Gastroesophageal sphincter (tissue), 4 donors: ENCODE results near the gene BABAM2. TPM values are rescaled to one million over a fixed set of nuclear protein-coding genes. Genes with fewer than 3 reads are reported as not detected.
"Not testable (repeated sequence)": the region's sequence is repeated elsewhere in the genome, so short reads cannot be mapped to it uniquely, and the experiment has no call there.

Experiments used
- ATAC-seq: fragments of 150-250 bp; one replicate; pipeline ENCODE4 v1.9.1; 2016; ENCODE audit warnings: mild to moderate bottlenecking, moderate library complexity
- H3K27ac ChIP-seq, 4 donors: fragments of 200-600 bp; sonication (generic) in 3 of 4; 1 replicate in 3 of 4; 2 replicates in 1 of 4; pipeline ENCODE4 v1.5.1; 2016 to 2019
- H3K27me3 ChIP-seq: fragments of 200-600 bp; sonication (generic); one replicate; pipeline ENCODE4 v1.5.1; 2019
- H3K36me3 ChIP-seq, 2 donors: fragments of 200-600 bp; sonication (generic); one replicate each; pipeline ENCODE4 v1.5.1; 2019; ENCODE audit warnings: control low read depth in 1 of 2
- H3K4me1 ChIP-seq, 3 donors: fragments of 200-600 bp; sonication (generic); 1 replicate in 2 of 3; 2 replicates in 1 of 3; pipeline ENCODE4 v1.5.1; 2016 to 2019; ENCODE audit warnings: control low read depth in 2 of 3
- H3K4me3 ChIP-seq, 2 donors: fragments of 200-600 bp; sonication (generic); one replicate each; pipeline ENCODE4 v1.5.1; 2019; ENCODE audit warnings: mild to moderate bottlenecking in 1 of 2, moderate library complexity in 1 of 2
- H3K9me3 ChIP-seq, 3 donors: fragments of 200-600 bp; sonication (generic); one replicate each; pipeline ENCODE4 v1.5.1; 2017 to 2019; ENCODE audit warnings: control low read depth in 2 of 3
- CTCF ChIP-seq, 4 experiments: fragments of 200-600 bp in 2 of 4; fragments of 450-650 bp in 2 of 4; sonication (generic) in 1 of 4; IDR thresholded peaks; one replicate each; pipeline ENCODE4 v1.5.1; 2017 to 2019; ENCODE audit warnings: antibody characterized with exemption in 4 of 4, mild to moderate bottlenecking in 2 of 4, moderate library complexity in 2 of 4
- EP300 ChIP-seq: sonication (generic); formaldehyde crosslinking; IDR thresholded peaks from one replicate; pipeline ENCODE4 v1.6.1; 2017; ENCODE audit warnings: antibody characterized with exemption, mild to moderate bottlenecking
- POLR2A ChIP-seq, 2 donors: fragments of 450-650 bp; IDR thresholded peaks; one replicate each; pipeline ENCODE4 v1.6.1; 2017; ENCODE audit warnings: antibody characterized with exemption in 2 of 2, mild to moderate bottlenecking in 2 of 2, moderate library complexity in 1 of 2
- POLR2AphosphoS5 ChIP-seq: sonication (generic); formaldehyde crosslinking; IDR thresholded peaks from one replicate; pipeline ENCODE4 v1.6.1; 2017; ENCODE audit warnings: antibody characterized with exemption
- WGBS, 2 donors: methylation state at CpG; one replicate each; pipeline ENCODE4 v1.1.5; 2018; ENCODE audit warnings: low coverage in 1 of 2; 5-methylcytosine and 5-hydroxymethylcytosine counted together
- total RNA-seq, 4 donors: library from RNA; depleted of rRNA; stranded (reverse); fragments of >200 nt; gene quantifications; one replicate each; pipeline ENCODE4 v1.1.0, GENCODE V29; 2016

BABAM2 gene
- total RNA-seq, 4 donors from 2014 or later: 28.5 to 43.6 (median 37.4) TPM

DNA sequence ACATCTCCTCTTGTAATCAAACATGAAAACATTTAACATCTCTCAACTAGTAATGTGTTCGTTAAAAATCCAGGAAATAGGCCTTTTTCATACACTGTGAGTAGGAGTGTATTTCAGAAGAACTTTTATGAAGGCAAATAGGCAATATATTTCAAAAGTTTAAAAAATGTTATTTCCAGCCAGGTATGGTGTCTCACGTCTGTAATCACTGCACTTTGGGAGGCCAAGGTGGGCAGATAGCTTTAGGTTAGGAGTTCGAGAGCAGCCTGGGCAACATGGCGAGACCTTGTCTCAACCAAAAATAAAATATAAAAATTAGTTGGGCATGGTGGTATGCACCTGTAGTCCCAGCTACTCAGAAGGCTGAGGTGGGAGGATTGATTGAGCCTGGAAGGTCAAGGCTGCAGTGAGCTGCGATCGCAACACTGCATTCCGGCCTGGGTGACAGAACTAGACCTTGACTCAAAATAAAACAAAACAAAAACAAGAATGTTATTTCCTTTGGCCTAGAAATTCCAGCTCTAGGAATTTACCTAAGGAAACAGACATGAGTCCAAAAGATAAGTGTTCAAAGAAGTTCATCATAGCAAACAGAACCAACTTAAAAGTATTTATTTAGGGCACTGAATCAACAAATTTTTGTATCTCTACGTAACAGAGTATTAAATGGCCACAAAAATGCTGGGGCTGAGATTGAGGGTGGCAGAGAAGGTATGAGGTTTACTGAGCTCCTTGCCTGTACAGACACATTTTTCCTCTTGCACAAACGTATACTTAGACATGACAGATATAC is 15.2 kb upstream of the BABAM2 start:
- peaks cover 0 to 7% (median 0%) of the 10 kb centered on the region in 3 donors for H3K9me3 ChIP-seq
- WGBS, 2 donors: 79 to 96% methylated on average over 8 to 9 of the region's 9 CpGs
- no peaks in the 10 kb centered on the region for H3K27me3 ChIP-seq
- TF ChIP-seq POLR2A (IDR thresholded peaks at IDR 0.05) (no peak), EP300 (no peak), CTCF (IDR thresholded peaks at IDR 0.05) (no peak), POLR2AphosphoS5 (no peak)
- H3K4me1 ChIP-seq: no peaks in the 10 kb centered on the region
- no peaks in the 10 kb centered on the region for H3K36me3 ChIP-seq
- no peak for ATAC-seq
- H3K27ac ChIP-seq: no peak overlapping the region
- no peak overlapping the region for H3K4me3 ChIP-seq

GRCh38 chr2:27878825-27879224 is 11.7 kb upstream of the BABAM2 start:
- H3K4me1 ChIP-seq: no peaks in the 10 kb centered on the region
- H3K4me3 ChIP-seq: no peak overlapping the region
- WGBS, 2 donors: 67 to 73% methylated on average over 2 of the region's 2 CpGs
- H3K27me3 ChIP-seq: no peaks in the 10 kb centered on the region
- no peak for TF ChIP-seq POLR2A (IDR thresholded peaks at IDR 0.05)
- H3K36me3 ChIP-seq: no peaks in the 10 kb centered on the region
- no peak overlapping the region for H3K27ac ChIP-seq
- H3K9me3 ChIP-seq: peaks cover 0 to 7% (median 0%) of the 10 kb centered on the region in 3 donors
- no peak for ATAC-seq

DNA sequence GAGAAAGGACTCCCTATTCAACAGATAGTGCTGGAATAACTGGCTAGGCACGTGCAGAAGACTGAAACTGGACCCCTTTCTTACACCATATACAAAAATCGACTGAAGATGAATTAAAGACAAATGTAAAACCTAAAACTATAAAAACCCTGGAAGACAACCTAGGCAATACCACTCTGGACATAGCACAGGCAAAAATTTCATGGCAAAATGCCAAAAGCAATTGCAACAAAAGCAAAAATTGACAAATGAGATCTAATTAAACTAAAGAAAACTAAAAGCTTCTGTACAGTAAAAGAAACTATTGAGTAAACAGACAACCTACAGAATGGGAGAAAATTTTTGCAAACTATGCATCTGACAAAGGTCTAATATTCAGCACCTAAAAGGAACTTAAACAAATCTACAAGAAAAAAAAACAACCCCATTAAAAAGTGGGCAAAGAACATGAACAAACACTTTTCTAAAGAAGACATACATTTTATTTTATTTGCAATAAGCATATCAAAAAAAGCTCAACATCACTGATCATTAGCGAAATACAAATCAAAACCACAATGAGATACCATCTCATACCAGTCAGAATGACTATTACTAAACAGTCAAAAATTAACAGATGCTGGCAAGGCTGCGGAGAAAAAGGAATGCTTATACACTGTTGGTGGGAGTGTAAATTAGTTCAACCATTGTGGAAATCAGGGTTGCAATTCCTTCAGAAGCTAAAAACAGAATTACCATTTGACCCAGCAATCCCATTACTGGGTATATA is 8.5 kb upstream of the BABAM2 start:
- H3K27me3 ChIP-seq, H3K4me1 ChIP-seq, H3K4me3 ChIP-seq, H3K27ac ChIP-seq, H3K36me3 ChIP-seq, H3K9me3 ChIP-seq, ATAC-seq: not testable (repeated sequence)
- WGBS, 2 donors: 86 to 100% methylated on average over 2 to 4 of the region's 4 CpGs

DNA sequence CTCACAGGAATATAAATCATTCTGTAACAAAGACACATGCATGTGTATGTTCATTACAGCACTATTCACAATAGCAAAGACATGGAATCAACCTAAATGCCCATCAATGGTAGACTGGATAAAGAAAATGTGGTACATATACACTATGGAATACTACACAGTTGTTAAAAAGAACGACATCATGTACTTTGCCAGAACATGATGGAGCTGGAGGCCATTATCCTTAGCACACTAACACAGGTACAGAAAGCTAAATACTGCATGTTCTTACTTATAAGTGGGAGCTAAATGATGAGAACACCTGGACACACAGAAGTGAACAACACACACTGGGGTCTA is 8.0 kb upstream of the BABAM2 start:
- ATAC-seq, H3K27ac ChIP-seq, H3K27me3 ChIP-seq, H3K9me3 ChIP-seq, H3K4me1 ChIP-seq, H3K4me3 ChIP-seq, H3K36me3 ChIP-seq: not testable (repeated sequence)
- WGBS, 2 donors: 80 to 100% methylated on average over 1 of the region's 1 CpG

- no peak overlapping the region for H3K4me3 ChIP-seq
- no peak for ATAC-seq
- H3K27ac ChIP-seq: no peak overlapping the region
- H3K36me3 ChIP-seq: no peaks in the 10 kb centered on the region
- H3K4me1 ChIP-seq: peaks cover 4 to 19% (median 6%) of the 10 kb centered on the region in 3 donors
- H3K9me3 ChIP-seq: no peaks in the 10 kb centered on the region
- no peak for TF ChIP-seq EP300
- no peak for TF ChIP-seq POLR2AphosphoS5
- no peak for TF ChIP-seq POLR2A (IDR thresholded peaks at IDR 0.05)
- TF ChIP-seq CTCF (IDR thresholded peaks at IDR 0.05): no peak
- WGBS, 2 donors: 13 to 43% methylated on average over 2 of the region's 2 CpGs
- no peaks in the 10 kb centered on the region for H3K27me3 ChIP-seq
These were observed 5.9 kb upstream of the BABAM2 start for GRCh38 chr2:27884601-27885000.

- Histone ChIP-seq H3K4me3 (no peak overlapping the region), H3K27me3 (no peaks in the 10 kb centered on the region), H3K27ac (no peak overlapping the region), H3K4me1 (peaks cover 4 to 23% (median 6%) of the 10 kb centered on the region in 3 donors), H3K9me3 (no peaks in the 10 kb centered on the region), H3K36me3 (no peaks in the 10 kb centered on the region)
- no peak for ATAC-seq
- 86 to 94% methylated on average over 1 of the region's 1 CpG for WGBS, 2 donors
- TF ChIP-seq POLR2A (IDR thresholded peaks at IDR 0.05) (no peak), CTCF (IDR thresholded peaks at IDR 0.05) (no peak), POLR2AphosphoS5 (no peak), EP300 (no peak)
These were observed 5.3 kb upstream of the BABAM2 start for GRCh38 chr2:27885234-27885633.
